22Rv1 (cell line): ENCODE results near the gene LMBR1L.

ENCODE experiments used
- ZFX ChIP-seq: fragments of 450-650 bp; IDR thresholded peaks from 2 replicates; pipeline ENCODE4 v1.6.1; 2017; ENCODE audit warnings: antibody characterized with exemption, borderline replicate concordance
- TF ChIP-seq, protein P1 (sequence below): fragments of 450-650 bp; IDR thresholded peaks from 2 replicates; pipeline ENCODE4 v1.5.1; 2017; ENCODE audit warnings: mild to moderate bottlenecking

DNA sequence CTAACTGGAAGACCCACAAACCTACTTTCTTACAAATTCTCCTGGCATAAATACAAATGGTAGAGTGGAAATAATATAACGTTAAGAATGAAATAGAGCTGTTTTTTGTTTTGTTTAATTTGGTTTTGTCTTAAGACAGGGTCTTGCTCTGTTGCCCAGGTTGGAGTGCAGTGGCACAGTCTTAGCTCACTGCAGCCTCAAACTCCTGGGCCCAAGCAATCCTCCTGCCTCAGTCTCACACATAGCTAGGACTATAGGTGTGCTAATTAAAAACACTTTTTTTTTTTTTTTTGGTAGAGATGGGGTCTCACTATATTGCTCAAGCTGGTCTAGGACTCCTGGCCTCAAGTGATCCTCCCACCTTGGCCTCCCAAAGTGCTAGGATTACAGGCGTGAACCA, 11.9 kb downstream of the LMBR1L start:
- TF ChIP-seq, protein P1, sequence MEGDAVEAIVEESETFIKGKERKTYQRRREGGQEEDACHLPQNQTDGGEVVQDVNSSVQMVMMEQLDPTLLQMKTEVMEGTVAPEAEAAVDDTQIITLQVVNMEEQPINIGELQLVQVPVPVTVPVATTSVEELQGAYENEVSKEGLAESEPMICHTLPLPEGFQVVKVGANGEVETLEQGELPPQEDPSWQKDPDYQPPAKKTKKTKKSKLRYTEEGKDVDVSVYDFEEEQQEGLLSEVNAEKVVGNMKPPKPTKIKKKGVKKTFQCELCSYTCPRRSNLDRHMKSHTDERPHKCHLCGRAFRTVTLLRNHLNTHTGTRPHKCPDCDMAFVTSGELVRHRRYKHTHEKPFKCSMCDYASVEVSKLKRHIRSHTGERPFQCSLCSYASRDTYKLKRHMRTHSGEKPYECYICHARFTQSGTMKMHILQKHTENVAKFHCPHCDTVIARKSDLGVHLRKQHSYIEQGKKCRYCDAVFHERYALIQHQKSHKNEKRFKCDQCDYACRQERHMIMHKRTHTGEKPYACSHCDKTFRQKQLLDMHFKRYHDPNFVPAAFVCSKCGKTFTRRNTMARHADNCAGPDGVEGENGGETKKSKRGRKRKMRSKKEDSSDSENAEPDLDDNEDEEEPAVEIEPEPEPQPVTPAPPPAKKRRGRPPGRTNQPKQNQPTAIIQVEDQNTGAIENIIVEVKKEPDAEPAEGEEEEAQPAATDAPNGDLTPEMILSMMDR = no peak
- no peak for TF ChIP-seq ZFX
